CD4-positive, alpha-beta T cell treated with Interleukin-4 for 1 hour (primary cell): ENCODE measurements around the gene AGPAT3.

Experiments
- DNase-seq, 2 donors: peaks; one replicate each; pipeline ENCODE4 v3.0.0-alpha.2; 2020 to 2022

Gene AGPAT3

DNA sequence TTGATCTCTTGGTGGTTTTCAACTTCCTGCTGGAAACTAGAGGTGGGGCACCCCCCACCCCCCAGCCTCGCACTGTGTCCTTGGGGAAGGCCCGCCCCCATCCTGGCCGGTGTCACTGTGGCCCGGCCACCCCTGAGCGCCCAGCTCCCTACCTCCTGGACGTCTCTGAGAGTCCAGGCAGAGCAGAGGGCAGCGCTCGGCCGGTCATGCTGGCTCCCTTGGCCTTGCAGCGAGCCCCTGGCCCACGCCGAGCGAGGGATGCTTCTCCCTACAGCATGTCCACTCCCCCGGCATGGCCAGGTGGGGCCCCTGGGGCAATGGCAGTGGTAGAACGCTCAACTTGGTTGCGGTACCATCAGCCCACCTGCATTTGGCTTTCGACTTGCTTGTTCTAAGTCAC, 118.4 kb downstream of the AGPAT3 start:
- no peak for DNase-seq

DNA sequence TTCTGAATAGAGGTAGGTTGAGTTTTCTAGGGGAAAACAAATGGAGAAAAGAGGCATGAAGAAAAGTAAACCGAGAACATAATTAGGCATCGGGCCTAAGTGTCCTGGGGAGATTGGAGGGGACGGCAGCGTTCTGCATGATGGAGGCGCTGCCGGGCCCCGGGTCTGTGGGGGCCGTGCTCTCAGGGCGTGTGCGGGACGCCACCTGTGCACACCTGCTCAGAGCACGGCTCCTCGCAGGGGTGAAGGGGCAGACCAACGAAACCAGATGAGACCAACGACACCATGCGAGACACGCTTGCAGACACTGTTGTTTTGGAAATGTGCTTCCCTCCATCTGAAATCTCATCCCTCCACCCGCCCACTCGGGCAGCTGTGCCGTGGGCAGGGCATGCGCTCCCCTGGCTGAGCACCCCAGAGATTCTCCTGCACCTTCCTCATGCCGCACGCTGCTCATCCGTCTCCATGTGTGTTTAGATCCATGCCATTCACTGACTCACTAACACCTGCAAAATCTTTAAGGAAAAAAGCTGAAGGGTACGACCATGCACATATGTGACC, 118.9 kb downstream of the AGPAT3 start:
- no peak for DNase-seq

DNA sequence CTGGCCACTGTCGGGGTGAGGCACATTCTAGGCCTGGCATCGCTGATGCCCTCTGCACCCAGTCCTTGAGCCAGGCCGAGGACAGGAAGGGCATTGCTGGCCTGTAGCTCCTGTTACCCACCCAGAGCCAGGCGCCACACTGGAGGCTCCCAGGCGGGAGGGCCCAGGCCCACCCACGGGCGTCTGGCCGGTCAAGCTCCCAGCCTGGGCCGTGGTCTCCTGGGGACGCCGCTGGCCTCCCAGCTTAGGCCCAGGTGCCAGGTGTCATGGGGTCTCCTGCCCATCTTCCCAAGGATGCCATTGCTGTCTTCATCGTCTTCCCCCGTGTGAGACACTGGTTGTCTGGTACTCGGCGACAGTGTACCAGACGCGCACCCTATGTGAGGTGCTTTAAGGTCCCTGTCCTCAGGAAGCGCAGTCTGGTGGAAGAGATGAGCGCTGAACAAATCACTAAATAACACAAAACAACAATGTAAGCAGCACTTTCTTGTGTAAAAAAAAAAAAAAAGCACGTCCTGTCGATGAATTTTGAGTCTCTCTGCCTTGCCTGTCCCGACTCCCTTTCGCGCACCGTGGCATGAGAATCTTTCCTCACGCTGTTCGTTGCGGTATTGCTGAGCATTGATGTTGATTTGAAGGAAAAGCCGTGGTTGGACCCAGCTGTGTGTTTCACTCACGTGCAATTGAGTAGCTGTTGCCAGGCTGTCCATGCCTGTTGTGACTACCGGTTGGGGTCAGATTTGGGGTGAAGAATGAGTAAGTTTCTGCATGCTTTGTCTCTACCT, 120.1 kb downstream of the AGPAT3 start:
- no peak for DNase-seq

DNA sequence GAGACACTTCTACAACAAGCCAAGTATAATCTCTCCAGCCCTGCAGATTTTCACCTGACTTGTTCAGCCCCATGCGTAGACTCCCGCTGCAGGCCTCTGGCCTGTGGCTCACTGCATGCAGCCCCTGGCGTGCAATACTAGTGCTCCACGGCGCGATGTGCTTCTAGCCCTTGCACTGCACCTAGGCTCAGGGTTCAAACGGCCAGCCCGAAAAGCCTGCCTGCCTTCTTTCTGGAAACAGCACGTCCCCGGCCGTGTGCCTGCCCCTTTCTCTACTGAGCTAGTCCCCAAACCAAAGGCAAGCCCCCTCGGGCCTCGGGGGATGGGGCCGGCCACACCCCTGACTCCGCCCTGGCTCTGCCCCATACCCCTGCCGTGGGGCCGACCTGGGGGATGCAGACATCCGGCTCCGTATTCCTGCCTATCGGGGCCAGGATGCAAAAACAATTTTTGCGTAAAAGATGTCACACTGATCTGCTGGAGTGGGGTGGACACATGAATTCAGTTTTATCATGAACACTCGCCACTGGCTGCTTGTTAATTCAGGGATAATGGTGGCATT, 120.7 kb downstream of the AGPAT3 start:
- no peak for DNase-seq

DNA sequence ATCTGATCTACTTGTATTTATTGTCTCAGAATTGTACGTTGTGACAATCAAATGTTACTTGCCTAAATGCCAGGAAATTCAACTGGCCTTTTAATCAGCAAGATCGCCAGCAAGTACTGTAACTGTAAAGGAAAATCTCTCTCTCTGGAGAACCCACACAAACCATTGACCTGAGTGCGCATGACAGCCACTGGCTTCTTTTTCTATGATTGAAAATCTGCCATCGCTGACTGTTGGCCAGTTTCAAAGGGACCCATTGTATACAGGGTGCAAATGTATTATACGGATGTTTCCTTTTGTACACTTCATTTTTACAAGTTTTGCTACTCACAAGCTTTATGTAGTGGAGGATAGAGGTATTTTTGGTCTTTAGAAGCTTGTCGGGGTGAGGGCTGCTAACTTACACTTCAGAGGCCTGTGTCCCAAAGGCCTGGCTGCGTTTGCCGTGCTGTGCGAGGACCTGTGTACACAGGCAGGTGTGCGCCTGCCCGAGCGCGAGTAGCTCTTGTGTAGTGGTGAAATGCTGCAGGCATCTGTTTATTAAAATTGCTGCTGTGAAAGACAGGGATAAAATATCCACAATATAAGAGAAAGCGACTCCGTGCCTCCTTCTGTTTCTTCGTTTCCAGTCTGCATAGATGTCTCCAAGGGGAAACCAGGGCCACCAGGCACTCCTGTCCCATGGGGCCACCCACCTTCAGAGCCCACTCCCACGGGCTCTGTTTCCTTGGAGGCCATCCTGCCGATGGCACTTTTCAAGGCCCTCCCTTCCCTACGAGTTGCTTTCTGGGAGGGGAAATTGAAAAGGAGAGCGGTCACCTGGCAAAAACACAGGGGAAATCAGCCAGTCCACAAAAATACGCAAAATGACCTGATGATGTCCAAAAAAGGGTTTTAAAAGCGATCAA, 121.8 kb downstream of the AGPAT3 start:
- DNase-seq = no peak

DNA sequence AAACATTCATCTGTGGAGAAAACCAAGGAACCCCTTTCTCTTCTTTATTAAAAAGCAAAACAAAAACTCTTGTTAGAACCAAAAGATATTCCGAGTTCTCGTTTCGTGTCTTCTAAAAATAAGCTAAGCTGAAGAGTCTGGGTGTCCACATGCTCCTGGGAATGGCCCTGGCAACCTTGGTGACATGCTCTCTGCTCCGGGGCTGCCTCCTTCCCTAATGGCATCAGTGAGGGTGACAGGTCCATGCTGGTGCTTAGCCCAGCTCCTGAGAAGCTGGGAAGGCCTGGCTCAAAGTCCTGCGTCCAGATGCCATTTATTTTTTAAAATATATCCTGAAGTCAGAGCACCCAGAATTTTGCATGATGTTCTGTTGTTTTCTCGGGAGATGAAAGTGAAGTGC, 122.5 kb downstream of the AGPAT3 start:
- no peak for DNase-seq

DNA sequence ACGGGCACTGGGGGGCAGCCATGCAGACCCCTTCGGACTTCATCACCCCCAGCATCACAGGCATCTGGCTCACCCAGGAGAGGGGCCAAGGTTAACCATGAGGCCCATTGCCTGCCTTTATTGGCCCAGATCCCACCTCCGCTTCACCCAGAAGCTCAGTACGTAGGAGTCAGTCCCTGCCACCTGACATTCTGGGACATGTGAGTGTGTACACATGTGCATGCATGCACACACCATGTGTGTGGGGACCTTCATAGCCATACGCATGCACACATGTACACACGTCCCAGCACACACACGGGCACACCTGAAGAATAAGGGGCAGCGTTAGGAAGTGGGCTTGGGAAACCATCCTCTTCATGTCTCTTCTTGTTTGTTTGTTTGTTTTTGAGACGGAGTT, 123.0 kb downstream of the AGPAT3 start:
- no peak for DNase-seq

DNA sequence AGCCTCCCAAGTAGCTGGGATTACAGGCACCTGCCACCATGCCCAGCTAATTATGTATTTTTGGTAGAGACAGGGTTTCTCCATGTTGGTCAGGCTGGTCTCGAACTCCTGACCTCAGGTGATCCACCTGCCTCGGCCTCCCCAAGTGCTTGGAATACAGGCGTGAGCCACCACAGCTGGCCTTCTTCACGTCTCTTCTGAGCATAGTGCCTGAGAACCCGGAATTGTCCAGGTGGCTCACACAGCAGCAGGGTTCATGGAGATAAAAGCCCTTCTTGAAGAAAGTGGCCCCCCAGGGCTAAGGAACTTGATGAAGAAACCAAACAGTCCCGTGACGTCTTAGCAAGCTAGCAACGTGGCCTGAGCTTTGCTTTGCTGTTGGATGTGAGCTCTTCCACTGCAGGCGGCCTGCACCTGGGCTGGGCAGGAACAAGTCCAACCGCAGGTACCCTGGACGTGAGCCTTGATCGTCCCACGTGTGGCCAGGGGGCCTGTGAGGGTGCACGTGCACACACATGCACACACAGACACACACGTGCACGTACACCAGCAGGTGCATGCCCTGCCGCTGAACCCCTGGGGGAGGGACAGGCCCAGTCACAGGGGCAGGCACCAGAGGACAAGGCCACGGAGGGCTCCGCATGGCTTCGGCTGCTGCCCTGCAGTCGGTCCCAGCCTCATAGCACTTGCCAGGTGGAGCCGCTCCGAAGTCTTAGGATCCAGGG, 123.6 kb downstream of the AGPAT3 start:
- no peak for DNase-seq

DNA sequence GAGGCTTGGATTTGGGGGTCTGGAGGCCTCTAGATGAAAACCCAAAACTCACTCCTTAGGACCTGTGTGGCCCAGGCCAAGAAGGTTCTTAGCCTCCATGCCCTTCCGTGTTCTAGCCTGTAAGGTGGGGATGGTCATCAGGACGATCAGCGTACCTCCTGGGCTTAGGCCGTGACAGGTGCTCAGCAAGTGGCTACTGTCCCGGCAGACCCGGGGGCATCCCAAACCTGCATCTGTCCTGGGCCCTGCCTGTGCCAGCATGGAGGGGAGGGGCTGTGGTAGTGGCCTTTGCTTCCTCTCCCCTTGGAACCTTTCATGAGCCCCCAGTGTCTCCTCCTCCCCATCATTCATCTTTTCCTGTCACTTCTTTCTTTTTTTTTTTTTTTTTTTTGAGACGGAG, 124.4 kb downstream of the AGPAT3 start:
- no peak for DNase-seq

DNA sequence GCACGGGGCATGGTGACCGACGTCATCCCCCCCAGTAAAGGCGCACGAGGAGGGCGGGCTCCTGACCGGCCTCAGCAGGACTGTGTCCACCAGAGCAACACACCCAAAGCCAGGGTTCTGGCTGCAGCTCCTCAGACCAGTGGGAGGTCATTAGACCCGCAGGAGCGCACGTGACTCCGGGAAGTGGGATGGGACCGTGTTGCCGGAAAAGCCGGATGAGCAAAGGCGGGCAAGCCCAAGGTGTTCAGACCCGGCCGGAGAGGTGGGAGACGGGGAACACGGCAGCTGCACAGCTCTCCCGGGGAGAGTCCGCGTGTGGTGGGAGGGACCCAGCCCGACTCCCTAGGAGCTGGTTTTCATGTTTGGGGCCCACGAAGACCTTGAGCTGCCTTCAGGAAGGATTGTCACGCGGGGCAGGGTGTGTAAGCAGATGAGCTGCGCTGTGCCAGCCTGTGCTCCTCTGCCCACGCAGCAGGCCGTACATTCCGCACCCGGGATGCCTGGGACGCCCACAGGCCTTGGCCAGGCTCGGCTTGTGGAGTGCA, 126.5 kb downstream of the AGPAT3 start:
- no peak for DNase-seq

DNA sequence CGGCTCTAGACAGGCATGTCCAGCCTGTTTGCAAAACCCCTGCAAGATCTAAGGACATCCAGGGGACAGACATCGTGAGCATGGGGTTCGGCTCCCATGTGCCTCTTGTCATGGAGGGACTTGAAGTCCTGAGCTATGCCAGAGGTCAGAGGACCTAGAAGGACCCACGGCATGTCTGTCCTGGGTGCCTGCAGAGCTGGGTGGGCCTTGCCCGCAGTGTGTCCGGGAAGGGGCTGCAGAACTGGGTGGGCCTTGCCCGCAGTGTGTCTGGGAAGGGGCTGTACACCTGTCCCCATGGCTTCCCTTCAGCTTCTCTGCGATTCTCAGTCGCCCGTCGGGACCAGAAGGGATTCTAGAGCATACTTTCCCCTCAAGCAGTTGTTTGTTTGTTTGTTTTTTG, 127.1 kb downstream of the AGPAT3 start:
- no peak for DNase-seq

DNA sequence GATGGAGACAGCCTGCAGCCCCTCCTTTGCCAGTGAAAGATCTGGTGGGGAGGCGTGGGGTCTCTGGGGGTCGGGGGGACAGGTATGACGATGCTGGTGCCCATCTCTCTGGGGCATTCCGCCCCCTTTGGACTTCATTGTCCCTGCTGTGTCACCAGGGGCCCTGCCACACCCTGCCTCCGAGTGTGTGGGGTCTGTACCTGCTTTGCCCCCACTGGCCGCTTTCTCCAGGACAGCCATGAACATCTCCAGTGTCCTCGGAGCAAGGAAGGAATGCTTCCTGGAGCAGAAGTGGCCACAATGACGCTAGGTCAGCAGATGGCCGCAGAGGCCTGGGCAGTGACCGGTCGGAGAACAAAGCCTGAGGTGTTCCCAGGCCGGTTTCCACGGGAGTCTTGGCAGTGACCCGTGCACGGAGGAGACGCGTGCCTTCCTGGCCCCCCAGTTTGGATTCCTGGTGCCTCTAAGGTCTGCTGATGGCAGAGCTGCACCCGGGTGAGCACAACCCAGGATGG, 128.5 kb downstream of the AGPAT3 start:
- no peak for DNase-seq

DNA sequence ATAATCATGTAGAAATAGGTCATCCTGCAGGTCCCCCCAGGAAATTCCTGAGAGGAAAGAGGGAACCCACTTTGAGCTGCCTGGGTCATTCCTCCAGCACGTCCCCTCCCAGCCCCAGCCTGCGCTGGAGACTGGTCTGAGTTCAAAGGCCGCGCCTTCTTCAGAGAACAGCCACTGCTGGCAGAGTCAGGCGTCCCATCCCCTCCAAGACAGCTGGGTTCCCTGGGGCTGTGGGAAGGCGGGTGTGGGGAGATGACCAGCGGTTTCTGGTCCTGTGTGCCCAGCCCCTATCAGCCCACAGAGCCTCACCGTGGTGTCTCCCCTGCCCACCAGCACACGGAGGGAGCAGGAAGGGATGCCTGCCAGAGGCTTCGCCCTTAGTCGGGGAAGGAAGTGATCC, 129.1 kb downstream of the AGPAT3 start:
- no peak for DNase-seq

DNA sequence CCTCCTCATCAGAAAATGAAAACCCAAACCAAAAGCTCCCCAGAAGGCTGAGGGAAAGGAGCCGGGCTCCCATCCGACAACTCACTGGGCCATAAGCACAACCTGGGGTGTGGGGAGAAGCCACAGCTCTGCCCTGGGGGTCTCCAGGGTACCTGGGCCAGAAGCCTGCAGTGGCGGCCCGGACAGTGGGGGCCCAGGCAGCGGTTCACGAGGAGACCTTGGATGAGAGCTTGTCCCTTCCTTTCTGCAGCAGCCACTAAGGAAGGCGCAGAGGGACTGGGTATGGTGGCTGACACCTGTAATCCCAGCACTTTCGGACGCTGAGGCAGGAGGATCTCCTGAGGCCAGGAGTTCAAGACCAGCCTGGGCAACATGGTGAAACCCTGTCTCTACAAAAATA, 129.6 kb downstream of the AGPAT3 start:
- DNase-seq = no peak

DNA sequence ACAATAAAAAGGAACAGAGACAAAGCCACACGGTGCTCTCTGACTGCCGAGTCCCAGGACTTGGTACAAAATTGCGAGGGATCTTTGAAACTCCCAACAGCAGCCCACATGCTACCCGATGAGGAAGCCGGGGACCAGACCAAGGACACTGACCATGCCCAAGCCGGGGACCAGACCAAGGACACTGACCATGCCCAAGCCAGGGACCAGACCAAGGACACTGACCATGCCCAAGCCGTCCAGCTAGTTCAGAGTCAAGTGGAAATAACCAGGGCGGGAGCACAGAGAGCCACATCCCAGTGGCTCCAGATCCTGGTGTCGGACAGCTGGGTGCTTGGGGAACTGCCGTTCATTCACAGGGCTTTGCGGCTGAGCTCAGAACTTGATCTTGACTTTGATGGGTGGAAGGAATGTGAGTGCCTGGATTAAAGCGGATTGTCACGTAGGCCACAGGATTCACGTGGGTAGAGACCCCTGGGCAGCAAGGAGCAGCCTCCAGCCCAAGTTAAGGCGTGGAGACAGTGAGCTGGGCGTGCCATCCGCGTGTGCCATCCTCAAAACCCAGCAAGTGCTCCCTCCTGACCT, 130.6 kb downstream of the AGPAT3 start:
- no peak for DNase-seq

DNA sequence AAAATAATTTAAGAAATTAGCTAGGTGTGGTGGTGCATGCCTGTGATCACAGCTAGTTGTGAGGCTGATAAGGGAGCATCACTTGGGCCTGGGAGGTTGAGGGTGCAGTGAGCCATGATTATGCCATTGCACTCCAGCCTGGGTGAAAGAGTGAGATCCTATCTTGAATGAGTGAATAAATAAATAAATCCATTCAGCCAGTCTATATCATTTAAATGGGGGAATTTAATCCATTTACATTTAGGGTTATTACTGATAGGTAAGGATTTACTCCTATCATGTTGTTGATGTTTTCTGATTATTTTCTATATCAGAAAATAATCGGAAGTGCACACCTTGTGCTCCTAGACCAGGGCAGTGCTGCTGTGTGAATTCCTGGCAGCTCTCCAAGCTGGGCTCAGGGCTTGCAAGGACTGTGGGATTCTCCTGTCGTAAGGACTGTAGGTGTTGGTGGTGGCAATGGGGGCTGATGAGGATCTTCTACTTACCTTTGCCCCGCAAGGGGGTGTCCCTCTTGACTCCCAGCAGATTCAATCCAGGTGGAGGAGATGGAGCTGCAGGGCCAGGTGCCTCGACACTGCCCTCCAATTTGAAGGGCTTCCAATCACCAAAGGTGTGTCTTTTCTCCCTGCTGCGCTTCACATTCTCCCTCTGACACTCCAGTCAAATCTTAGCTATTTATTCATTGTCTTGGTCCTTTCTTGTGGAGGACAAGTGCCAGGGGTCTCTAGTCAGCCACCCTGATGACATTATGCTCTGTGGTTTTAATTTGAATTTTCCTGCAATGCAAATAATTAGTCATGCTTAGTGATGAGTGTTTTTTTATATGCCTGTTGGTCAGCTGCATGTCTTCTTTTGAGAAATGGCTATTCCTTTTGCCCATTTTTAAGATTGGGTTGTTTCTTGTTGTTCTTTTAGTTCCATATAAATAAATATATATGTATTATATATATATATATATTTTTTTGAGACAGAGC, 133.0 kb downstream of the AGPAT3 start:
- no peak for DNase-seq

DNA sequence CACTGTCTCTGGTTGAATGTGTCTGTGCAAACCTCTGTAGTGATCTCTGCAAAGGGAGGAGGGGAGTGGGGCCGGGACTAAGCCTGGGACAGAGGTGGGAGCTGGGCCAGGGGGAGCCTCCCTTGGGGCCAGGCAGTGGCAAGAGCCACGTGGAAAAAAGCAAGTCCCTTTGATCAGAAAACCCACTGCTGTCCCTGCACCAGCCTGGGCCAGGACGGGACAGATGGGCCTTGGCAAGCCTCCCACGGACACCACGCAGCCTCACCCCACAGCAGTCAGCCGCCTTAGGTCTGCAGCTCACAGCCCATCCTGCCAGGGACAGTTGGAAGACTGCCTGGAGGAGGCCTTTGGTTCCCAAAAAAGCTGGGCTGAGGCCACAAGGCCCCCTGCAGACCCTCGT, 135.3 kb downstream of the AGPAT3 start:
- DNase-seq = no peak

DNA sequence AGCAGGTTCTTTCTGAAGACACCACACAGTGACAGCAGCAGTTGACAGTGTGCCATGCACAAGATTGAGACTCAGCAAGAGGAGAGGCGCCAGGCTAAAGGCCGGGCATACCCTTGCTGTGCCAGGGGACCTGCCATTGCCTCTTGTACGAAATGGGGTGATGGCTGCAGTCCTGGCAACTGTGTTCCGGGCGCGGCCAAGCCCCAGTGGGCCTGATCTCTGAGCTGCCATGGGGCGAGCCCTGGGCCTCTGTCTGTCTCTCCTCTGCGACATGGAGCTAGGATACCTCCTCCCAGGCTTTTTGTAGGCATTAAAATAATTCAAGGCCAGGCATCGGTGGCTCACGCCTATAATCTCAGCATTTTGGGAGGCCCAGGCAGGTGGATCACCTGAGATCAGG, 137.5 kb downstream of the AGPAT3 start:
- no peak for DNase-seq

DNA sequence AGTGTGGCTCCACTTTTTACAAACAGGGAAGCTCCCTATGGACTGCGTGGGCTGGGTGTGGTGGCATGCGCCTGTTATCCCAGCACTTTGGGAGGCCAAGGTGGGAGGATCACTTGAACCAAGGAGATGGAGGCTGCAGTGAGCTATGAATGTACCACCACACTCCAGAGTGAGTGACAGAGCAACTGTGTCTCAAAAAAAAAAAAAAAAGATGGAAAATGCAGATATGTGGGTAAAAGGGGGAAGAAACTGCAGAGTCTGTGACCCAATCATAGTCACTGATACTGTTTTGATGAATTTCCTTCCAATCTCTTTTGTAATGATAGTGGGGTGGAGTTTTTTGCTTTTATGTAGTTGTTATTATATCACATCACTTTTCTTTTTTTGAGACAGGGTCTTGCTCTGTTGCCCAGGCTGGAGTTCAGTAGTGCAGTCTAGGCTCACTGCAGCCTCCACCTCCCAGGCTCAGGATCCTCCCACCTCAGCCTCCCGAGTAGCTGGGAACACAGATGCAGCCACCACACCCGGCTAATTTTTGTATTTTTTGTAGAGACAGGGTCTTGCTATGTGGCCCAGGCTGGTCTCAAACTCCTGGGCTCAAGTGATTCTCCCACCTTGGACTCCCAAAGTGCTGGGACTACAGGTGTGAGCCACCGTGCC, 138.4 kb downstream of the AGPAT3 start:
- no peak for DNase-seq

DNA sequence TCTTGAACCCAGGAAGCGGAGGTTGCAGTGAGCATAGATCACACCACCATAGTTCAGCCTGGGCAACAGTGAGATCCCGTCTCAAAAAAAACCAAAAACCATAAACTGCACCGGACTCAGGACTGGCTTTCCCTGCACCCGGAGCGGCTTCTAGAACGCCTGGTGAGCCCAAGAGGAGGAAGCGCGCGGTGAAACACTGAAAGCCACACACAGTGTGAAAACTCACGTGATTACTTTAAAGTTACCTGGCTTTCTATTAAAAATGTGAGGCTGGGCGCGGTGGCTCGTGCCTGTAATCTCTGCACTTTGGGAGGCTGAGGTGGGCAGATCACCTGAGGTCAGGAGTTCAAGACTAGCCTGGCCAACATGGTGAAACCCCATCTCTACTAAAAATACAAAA, 140.0 kb downstream of the AGPAT3 start:
- no peak for DNase-seq
